ENCODE results near the gene LATS2. TPM values are rescaled to one million over a fixed set of nuclear protein-coding genes. Genes with fewer than 3 reads are reported as not detected.

Gene LATS2
- total RNA-seq, 2 experiments from 2014 or later = 0.99 to 1.0 TPM

- Mint-ChIP-seq H3K36me3 (no peaks in the 10 kb centered on the region), H3K4me3 (no peak overlapping the region), H3K4me1 (no peaks in the 10 kb centered on the region), H3K27me3 (no peaks in the 10 kb centered on the region), H3K27ac (no peak overlapping the region), H3K9me3 (no peaks in the 10 kb centered on the region)
- DNase-seq = no peak
These were observed 73.1 kb downstream of the LATS2 start for GRCh38 chr13:20988033-20988908.

DNA sequence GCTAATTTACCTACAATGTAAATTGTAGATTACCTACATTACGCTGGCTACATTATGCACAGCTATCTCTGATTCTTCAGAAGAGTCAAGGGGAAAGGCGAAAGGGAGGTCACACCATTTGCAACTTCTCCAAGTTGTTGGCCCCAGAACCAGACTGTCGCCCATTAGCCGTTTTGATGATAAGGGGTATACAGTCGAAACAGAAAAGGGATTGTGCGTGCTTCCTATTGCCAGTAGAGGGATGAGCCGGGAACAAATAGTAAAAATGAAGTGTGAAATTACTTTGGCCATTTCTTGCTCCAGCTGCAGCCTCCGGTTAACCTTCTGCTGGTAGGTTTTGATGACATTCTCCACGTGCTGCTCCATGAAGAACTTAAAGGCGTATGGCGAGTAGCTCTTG, 73.8 kb downstream of the LATS2 start:
- Mint-ChIP-seq H3K4me1 (no peaks in the 10 kb centered on the region), H3K9me3 (no peaks in the 10 kb centered on the region)

DNA sequence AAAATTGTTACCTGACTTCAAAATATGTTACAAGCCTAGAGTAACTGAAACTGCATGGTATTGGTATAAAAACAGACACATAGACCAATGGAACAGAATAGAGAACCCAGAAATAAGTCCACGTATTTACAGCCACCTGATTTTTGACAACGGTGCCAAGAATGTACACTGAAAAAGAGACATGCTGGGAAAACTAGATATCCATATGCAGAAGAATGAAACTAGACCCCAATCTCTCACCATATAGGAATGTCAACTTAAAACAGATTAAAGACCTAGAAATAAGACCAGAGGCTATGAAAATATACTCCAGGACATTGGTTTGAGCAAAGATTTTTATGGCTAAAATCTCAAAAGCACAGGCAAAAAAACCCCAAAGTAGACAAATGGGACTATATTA, 76.5 kb downstream of the LATS2 start:
- H3K36me3 Mint-ChIP-seq = no peaks in the 10 kb centered on the region
- H3K4me3 Mint-ChIP-seq = no peak overlapping the region
- H3K27me3 Mint-ChIP-seq = no peaks in the 10 kb centered on the region
- DNase-seq = no peak
- H3K9me3 Mint-ChIP-seq = no peaks in the 10 kb centered on the region
- no peaks in the 10 kb centered on the region for H3K4me1 Mint-ChIP-seq
- no peak overlapping the region for H3K27ac Mint-ChIP-seq

More for the DNA sequence above, 73.8 kb downstream of the LATS2 start:
- no peaks in the 10 kb centered on the region for H3K27me3 Mint-ChIP-seq
- DNase-seq = no peak
- no peak overlapping the region for H3K4me3 Mint-ChIP-seq
- H3K27ac Mint-ChIP-seq = no peak overlapping the region
- H3K36me3 Mint-ChIP-seq = no peaks in the 10 kb centered on the region

GRCh38 chr13:20983386-20983785, 78.0 kb downstream of the LATS2 start:
- DNase-seq = no peak
- Mint-ChIP-seq H3K4me3 (no peak overlapping the region), H3K4me1 (no peaks in the 10 kb centered on the region), H3K27me3 (no peaks in the 10 kb centered on the region), H3K9me3 (no peaks in the 10 kb centered on the region), H3K27ac (no peak overlapping the region), H3K36me3 (no peaks in the 10 kb centered on the region)

GRCh38 chr13:20981370-20982095, 79.9 kb downstream of the LATS2 start:
- Mint-ChIP-seq H3K27ac (no peak overlapping the region), H3K4me3 (no peak overlapping the region)

DNA sequence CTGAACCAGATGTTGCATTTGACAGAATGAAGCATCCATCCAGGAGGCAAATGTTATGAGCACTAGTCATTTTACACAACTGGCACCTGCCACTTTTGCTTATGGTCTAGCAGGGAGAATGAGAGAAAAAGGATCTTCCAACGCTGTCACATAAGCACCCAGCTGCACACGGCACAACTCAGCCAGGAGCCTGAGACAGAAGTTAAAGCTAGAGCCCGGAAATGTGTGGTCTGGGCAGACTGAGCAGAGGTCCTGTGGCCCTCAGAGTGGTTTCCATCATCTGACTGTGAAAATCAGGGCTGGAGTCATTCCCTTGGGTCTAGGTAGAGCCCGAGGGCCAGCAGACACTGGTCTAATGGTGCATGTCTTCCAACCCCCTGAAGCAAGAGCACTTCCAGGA, 80.5 kb downstream of the LATS2 start:
- no peaks in the 10 kb centered on the region for H3K9me3 Mint-ChIP-seq
- H3K27ac Mint-ChIP-seq = no peak overlapping the region
- H3K27me3 Mint-ChIP-seq = no peaks in the 10 kb centered on the region
- H3K36me3 Mint-ChIP-seq = no peaks in the 10 kb centered on the region
- no peak overlapping the region for H3K4me3 Mint-ChIP-seq
- no peak for DNase-seq
- H3K4me1 Mint-ChIP-seq = no peaks in the 10 kb centered on the region

More at GRCh38 chr13:20981370-20982095, 79.9 kb downstream of the LATS2 start:
- no peak for DNase-seq
- Mint-ChIP-seq H3K36me3 (no peaks in the 10 kb centered on the region), H3K27me3 (no peaks in the 10 kb centered on the region), H3K9me3 (no peaks in the 10 kb centered on the region), H3K4me1 (no peaks in the 10 kb centered on the region)

- H3K36me3 Mint-ChIP-seq = no peaks in the 10 kb centered on the region
- no peak for DNase-seq
These were observed 81.0 kb downstream of the LATS2 start for GRCh38 chr13:20980430-20980829.

DNA sequence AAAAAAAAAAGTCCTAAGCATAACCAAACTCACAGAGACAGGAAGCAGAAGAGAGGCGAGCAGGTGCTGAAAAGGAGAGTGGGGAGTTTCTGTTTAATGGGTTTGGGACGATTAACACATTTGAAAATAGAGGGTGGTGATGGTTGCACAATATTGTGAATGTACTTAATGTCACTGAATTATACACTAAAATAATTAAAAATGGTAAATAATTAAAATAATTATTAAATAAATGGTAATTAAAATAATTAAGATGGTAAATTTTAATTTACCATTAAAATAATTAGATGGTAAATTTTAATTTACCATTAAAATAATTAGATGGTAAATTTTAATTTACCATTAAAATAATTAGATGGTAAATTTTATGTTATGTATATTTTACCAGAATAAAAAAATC, 84.0 kb downstream of the LATS2 start:
- Mint-ChIP-seq H3K27me3 (no peaks in the 10 kb centered on the region), H3K27ac (no peak overlapping the region), H3K9me3 (no peaks in the 10 kb centered on the region), H3K36me3 (no peaks in the 10 kb centered on the region), H3K4me1 (no peaks in the 10 kb centered on the region), H3K4me3 (no peak overlapping the region)
- no peak for DNase-seq

More at GRCh38 chr13:20980430-20980829, 81.0 kb downstream of the LATS2 start:
- H3K4me3 Mint-ChIP-seq = no peak overlapping the region
- H3K27ac Mint-ChIP-seq = no peak overlapping the region
- H3K27me3 Mint-ChIP-seq = no peaks in the 10 kb centered on the region
- H3K9me3 Mint-ChIP-seq = no peaks in the 10 kb centered on the region
- no peaks in the 10 kb centered on the region for H3K4me1 Mint-ChIP-seq

- H3K27ac Mint-ChIP-seq = no peak overlapping the region
- H3K36me3 Mint-ChIP-seq = no peaks in the 10 kb centered on the region
- H3K4me3 Mint-ChIP-seq = no peak overlapping the region
- H3K4me1 Mint-ChIP-seq = no peaks in the 10 kb centered on the region
- H3K9me3 Mint-ChIP-seq = no peaks in the 10 kb centered on the region
- no peak for DNase-seq
- H3K27me3 Mint-ChIP-seq = no peaks in the 10 kb centered on the region
These were observed 86.3 kb downstream of the LATS2 start for GRCh38 chr13:20974981-20975585.

DNA sequence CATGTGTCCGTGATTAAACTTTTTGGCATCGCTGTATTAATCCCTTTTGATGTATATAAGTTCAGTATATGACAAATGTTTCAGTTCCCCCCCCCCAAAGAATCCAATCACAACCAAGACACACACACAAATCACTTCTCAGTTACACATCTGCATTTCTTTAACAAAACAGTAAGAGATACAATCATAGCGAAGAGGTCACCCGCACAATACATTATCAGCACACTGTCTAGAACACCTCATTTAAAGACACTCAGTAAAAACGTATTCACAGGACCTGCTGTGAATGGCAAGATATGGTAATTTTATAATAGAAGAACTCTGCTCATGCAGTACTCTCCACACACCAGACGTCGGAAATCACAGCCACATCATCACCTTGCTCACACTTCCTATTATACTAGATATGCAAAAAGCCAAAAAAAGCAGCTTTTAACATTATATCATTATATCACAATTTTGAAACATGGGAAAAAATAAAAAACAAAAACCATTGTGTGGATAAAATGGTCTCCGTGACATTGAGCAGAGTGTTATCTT, 87.4 kb downstream of the LATS2 start:
- DNase-seq = no peak
- Mint-ChIP-seq H3K4me1 (peaks cover 3% of the 10 kb centered on the region), H3K4me3 (no peak overlapping the region), H3K27me3 (no peaks in the 10 kb centered on the region), H3K9me3 (no peaks in the 10 kb centered on the region), H3K27ac (no peak overlapping the region), H3K36me3 (no peaks in the 10 kb centered on the region)

- Mint-ChIP-seq H3K27ac (no peak overlapping the region), H3K27me3 (no peaks in the 10 kb centered on the region), H3K36me3 (no peaks in the 10 kb centered on the region), H3K9me3 (no peaks in the 10 kb centered on the region), H3K4me3 (no peak overlapping the region), H3K4me1 (peaks cover 10% of the 10 kb centered on the region)
- no peak for DNase-seq
These were observed 88.7 kb downstream of the LATS2 start for GRCh38 chr13:20972731-20973130.

GRCh38 chr13:20969182-20969581, 92.2 kb downstream of the LATS2 start:
- Mint-ChIP-seq H3K36me3 (no peaks in the 10 kb centered on the region), H3K27me3 (peaks cover 4% of the 10 kb centered on the region), H3K4me3 (no peak overlapping the region), H3K4me1 (peaks cover 10% of the 10 kb centered on the region), H3K9me3 (no peaks in the 10 kb centered on the region), H3K27ac (no peak overlapping the region)
- DNase-seq = no peak

DNA sequence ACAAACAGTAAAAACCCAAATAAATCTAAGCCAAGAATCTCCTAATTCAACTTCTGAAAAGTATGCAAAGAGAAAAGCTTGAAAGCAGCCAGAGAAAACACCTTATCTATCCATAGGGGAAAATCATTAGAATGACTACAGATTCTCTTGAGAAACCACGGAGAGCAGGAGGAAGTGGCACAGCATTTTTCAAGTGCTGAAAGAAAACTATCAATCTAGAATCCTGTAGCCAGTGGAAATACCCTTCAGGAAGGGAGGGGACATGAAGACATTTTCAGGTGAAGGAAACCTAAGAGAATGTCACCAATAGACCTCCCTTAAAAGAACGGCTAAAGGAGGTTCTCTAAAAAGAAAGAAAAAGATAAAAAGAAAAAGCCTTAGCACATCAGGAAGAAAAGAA, 92.6 kb downstream of the LATS2 start:
- no peak overlapping the region for H3K27ac Mint-ChIP-seq
- H3K4me3 Mint-ChIP-seq = no peak overlapping the region
- peaks cover 4% of the 10 kb centered on the region for H3K27me3 Mint-ChIP-seq
- DNase-seq = no peak
- H3K4me1 Mint-ChIP-seq = peaks cover 10% of the 10 kb centered on the region
- H3K36me3 Mint-ChIP-seq = no peaks in the 10 kb centered on the region
- no peaks in the 10 kb centered on the region for H3K9me3 Mint-ChIP-seq

DNA sequence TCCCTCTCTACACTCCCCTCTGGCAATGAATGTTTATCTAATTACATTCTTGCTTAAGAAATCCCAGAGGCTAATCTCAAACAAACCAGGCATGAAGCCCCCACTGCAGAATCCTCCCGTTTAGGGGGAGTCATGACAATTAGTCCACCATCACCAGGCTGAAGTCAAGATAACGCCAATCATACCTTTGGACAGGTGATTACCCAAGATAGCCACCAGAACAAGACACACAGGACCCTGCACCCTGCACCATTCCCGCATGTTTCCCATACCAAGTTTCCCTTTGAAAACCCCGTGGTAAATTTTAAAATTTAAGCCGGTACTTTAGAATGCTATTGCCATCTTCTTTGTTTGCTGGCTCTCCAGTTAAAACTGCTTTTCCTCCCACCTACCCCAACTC, 94.0 kb downstream of the LATS2 start:
- DNase-seq = no peak
- no peak overlapping the region for H3K27ac Mint-ChIP-seq
- no peak overlapping the region for H3K4me3 Mint-ChIP-seq
- H3K9me3 Mint-ChIP-seq = no peaks in the 10 kb centered on the region
- H3K27me3 Mint-ChIP-seq = peaks cover 4% of the 10 kb centered on the region
- peaks cover 10% of the 10 kb centered on the region for H3K4me1 Mint-ChIP-seq
- no peaks in the 10 kb centered on the region for H3K36me3 Mint-ChIP-seq

GRCh38 chr13:20964904-20965303, 96.5 kb downstream of the LATS2 start:
- no peak overlapping the region for H3K4me3 Mint-ChIP-seq
- H3K27ac Mint-ChIP-seq = no peak overlapping the region
- H3K9me3 Mint-ChIP-seq = no peaks in the 10 kb centered on the region
- H3K4me1 Mint-ChIP-seq = peaks cover 13% of the 10 kb centered on the region
- no peak for DNase-seq
- peaks cover 15% of the 10 kb centered on the region for H3K27me3 Mint-ChIP-seq
- H3K36me3 Mint-ChIP-seq = no peaks in the 10 kb centered on the region

Measured in activated naive CD8-positive, alpha-beta T cell treated with anti-CD3 and anti-CD28 coated beads for 36 hours (primary cell).